Liver (tissue), 9 donors: Measurements from ENCODE around the gene APOBEC2. TPM values are rescaled to one million over a fixed set of nuclear protein-coding genes. Genes with fewer than 3 reads are reported as not detected.

Source experiments
- DNase-seq: peaks from one replicate; pipeline ENCODE4 v3.0.0-alpha.2; 2017; ENCODE audit warnings: low spot score
- H3K27ac ChIP-seq, 2 donors: one replicate each; pipeline ENCODE4 v1.7.0; 2013; ENCODE audit warnings: inconsistent platforms in 2 of 2, low read length in 2 of 2, control low read depth in 1 of 2, low read depth in 1 of 2, mild to moderate bottlenecking in 1 of 2
- H3K27me3 ChIP-seq, 4 donors: one replicate each; pipeline versions ENCODE4 v1.6.1 to v1.7.0; 2013; ENCODE audit warnings: low read length in 3 of 4, inconsistent platforms in 1 of 4, mild to moderate bottlenecking in 1 of 4, moderate library complexity in 1 of 4; ENCODE audit not compliant: control insufficient read depth in 4 of 4, insufficient read depth in 4 of 4
- H3K36me3 ChIP-seq, 4 donors: one replicate each; pipeline versions ENCODE4 v1.6.1 to v1.7.0; 2013; ENCODE audit warnings: low read length in 3 of 4, mild to moderate bottlenecking in 3 of 4, low read depth in 1 of 4, moderate library complexity in 1 of 4; ENCODE audit not compliant: control insufficient read depth in 4 of 4, insufficient read depth in 3 of 4
- H3K4me1 ChIP-seq, 4 donors: one replicate each; pipeline versions ENCODE4 v1.6.1 to v1.7.0; 2013; ENCODE audit warnings: low read length in 3 of 4, mild to moderate bottlenecking in 3 of 4, moderate library complexity in 1 of 4; ENCODE audit not compliant: control insufficient read depth in 4 of 4, insufficient read depth in 4 of 4
- H3K4me3 ChIP-seq, 3 donors: one replicate each; pipeline versions ENCODE4 v1.6.1 to v1.7.0; 2013; ENCODE audit warnings: low read length in 3 of 3, control low read depth in 1 of 3, low read depth in 1 of 3, mild to moderate bottlenecking in 1 of 3
- H3K9ac ChIP-seq, 2 donors: one replicate each; pipeline ENCODE4 v1.7.0; 2013; ENCODE audit warnings: low read length in 2 of 2, mild to moderate bottlenecking in 2 of 2, moderate library complexity in 2 of 2, control low read depth in 1 of 2, low read depth in 1 of 2
- H3K9me3 ChIP-seq, 4 donors: one replicate each; pipeline versions ENCODE4 v1.6.1 to v1.7.0; 2013; ENCODE audit warnings: low read length in 3 of 4; ENCODE audit not compliant: control insufficient read depth in 4 of 4
- EGR1 ChIP-seq, 2 donors: IDR thresholded peaks; 2 replicates each; pipeline ENCODE4 v1.6.1; 2016 to 2018; ENCODE audit warnings: antibody characterized with exemption in 2 of 2, low read depth in 2 of 2
- FOXA1 ChIP-seq: IDR thresholded peaks from 2 replicates; pipeline ENCODE4 v1.6.1; 2016; ENCODE audit warnings: antibody characterized with exemption
- FOXA2 ChIP-seq: IDR thresholded peaks from 2 replicates; pipeline ENCODE4 v1.6.1; 2016; ENCODE audit warnings: antibody characterized with exemption
- GABPA ChIP-seq, 2 donors: IDR thresholded peaks in 1 of 2; conservative IDR thresholded peaks in 1 of 2; 2 replicates each; pipeline ENCODE4 v1.6.1; 2016; ENCODE audit warnings: antibody characterized with exemption in 2 of 2, mild to moderate bottlenecking in 1 of 2, moderate library complexity in 1 of 2
- HNF4A ChIP-seq, 2 donors: conservative IDR thresholded peaks; 2 replicates each; pipeline ENCODE4 v1.6.1; 2016; ENCODE audit warnings: antibody characterized with exemption in 2 of 2, mild to moderate bottlenecking in 2 of 2
- HNF4G ChIP-seq: IDR thresholded peaks from 2 replicates; pipeline ENCODE4 v1.6.1; 2016; ENCODE audit warnings: antibody characterized with exemption
- JUND ChIP-seq, 2 donors: IDR thresholded peaks; 2 replicates each; pipeline ENCODE4 v1.6.1; 2016; ENCODE audit warnings: antibody characterized with exemption in 2 of 2
- NR2F2 ChIP-seq: IDR thresholded peaks from 2 replicates; pipeline ENCODE4 v1.6.1; 2016; ENCODE audit warnings: antibody characterized with exemption
- RXRA ChIP-seq, 2 donors: IDR thresholded peaks; 2 replicates each; pipeline ENCODE4 v1.6.1; 2017 to 2018; ENCODE audit warnings: antibody characterized with exemption in 2 of 2, mild to moderate bottlenecking in 1 of 2
- SP1 ChIP-seq: IDR thresholded peaks from 2 replicates; pipeline ENCODE4 v1.6.1; 2018; ENCODE audit warnings: antibody characterized with exemption, mild to moderate bottlenecking
- TAF1 ChIP-seq: conservative IDR thresholded peaks from 2 replicates; pipeline ENCODE4 v1.6.1; 2016; ENCODE audit warnings: antibody characterized with exemption, mild to moderate bottlenecking
- YY1 ChIP-seq: IDR thresholded peaks from 2 replicates; pipeline ENCODE4 v1.6.1; 2016; ENCODE audit warnings: antibody characterized with exemption, mild to moderate bottlenecking
- WGBS: extraction: QIAGEN DNeasy Blood & Tissue Kit; methylation state at CpG from one replicate; pipeline ENCODE4 v1.1.7; 2013; 5-methylcytosine and 5-hydroxymethylcytosine counted together
- polyA plus RNA-seq, 2 donors: library from polyadenylated mRNA; stranded (reverse) in 1 of 2; unstranded in 1 of 2; fragments of 200-250 nt in 1 of 2; fragments of >200 nt in 1 of 2; fragmentation: Nextera tagmentation in 1 of 2; extraction: Ambion mirVana in 1 of 2; gene quantifications; one replicate each; pipeline versions ENCODE4 v1.2.1 to v1.2.3, GENCODE V29; 2013 to 2015
- total RNA-seq, 2 donors: library from RNA; depleted of rRNA; stranded (reverse); fragments of >200 nt; gene quantifications; one replicate each; pipeline ENCODE4 v1.2.3, GENCODE V29; 2014
- TF ChIP-seq, protein P1 (sequence below): fragments of 150-350 bp; IDR thresholded peaks from 2 replicates; pipeline ENCODE4 v1.5.1; 2017; ENCODE audit warnings: improper control_type of control experiment, low read depth, low read length; ENCODE audit not compliant: missing input control
- TF ChIP-seq, protein P2 (sequence below): IDR thresholded peaks from 2 replicates; pipeline ENCODE4 v1.6.1; 2016; ENCODE audit warnings: antibody characterized with exemption
- TF ChIP-seq, protein P3 (sequence below): IDR thresholded peaks from 2 replicates; pipeline ENCODE4 v1.6.1; 2016; ENCODE audit warnings: antibody characterized with exemption
- donor health status: healthy.
- donor health status: healthy.
- donor health status: healthy.
- donor health status: healthy.
- donor health status: healthy.

APOBEC2 gene
- total and polyA plus RNA-seq, 4 donors, result 1.6 to 2.3 TPM; not detected in 2

DNA sequence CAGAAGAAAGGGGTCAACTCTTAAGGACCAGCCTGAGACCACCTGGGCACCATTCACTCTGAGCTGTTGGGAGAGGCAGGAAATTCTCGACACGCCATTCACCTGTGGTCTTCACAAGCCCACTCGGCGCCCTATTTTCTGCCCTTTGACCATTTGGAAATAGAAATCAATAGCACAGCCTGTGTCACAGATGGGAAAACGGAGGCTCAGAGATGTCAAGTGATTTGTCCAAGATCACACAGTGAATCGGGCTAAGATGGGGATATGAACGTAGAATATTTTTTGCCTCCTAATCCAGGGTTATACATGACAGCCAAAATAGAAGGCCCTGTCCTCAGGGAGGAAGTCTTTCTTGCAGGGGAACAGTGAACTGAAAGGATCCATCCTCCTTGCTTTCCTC is 3.0 kb upstream of the APOBEC2 start (continued):
- TF ChIP-seq EGR1 (IDR thresholded peaks at IDR 0.05; ENCODE audit: low read depth in 2 of 2) (no peak), NR2F2 (no peak)
- TF ChIP-seq, protein P1, sequence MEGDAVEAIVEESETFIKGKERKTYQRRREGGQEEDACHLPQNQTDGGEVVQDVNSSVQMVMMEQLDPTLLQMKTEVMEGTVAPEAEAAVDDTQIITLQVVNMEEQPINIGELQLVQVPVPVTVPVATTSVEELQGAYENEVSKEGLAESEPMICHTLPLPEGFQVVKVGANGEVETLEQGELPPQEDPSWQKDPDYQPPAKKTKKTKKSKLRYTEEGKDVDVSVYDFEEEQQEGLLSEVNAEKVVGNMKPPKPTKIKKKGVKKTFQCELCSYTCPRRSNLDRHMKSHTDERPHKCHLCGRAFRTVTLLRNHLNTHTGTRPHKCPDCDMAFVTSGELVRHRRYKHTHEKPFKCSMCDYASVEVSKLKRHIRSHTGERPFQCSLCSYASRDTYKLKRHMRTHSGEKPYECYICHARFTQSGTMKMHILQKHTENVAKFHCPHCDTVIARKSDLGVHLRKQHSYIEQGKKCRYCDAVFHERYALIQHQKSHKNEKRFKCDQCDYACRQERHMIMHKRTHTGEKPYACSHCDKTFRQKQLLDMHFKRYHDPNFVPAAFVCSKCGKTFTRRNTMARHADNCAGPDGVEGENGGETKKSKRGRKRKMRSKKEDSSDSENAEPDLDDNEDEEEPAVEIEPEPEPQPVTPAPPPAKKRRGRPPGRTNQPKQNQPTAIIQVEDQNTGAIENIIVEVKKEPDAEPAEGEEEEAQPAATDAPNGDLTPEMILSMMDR, result no peak

DNA sequence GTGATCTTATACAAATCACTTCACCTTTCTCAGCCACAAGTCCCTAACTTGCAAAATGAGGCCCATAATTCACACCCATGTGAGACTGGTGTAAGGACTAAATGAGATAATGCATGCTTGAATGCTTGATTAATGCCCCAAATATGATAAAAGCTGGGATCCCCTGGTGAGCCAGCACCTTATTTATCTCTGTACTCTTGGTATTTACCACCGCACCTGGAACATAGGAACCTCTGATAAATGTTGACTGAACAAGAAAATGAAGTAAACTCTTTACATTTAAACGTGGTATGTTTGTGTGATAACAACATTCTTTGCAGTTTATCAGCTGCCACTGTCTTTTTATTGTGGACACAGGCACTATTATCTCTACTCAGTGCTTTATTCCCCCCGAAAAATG is 2.5 kb upstream of the APOBEC2 start:
- Histone ChIP-seq H3K27ac (no peak overlapping the region), H3K9me3 (no peaks in the 10 kb centered on the region), H3K36me3 (peaks cover 0 to 1% (median 0%) of the 10 kb centered on the region in 4 donors), H3K9ac (no peak overlapping the region), H3K4me3 (no peak overlapping the region), H3K4me1 (peaks cover 6 to 18% (median 15%) of the 10 kb centered on the region in 4 donors), H3K27me3 (no peaks in the 10 kb centered on the region)
- TF ChIP-seq FOXA1 (no peak), GABPA (IDR thresholded peaks at IDR 0.05 in 1 of 2, conservative IDR thresholded peaks at IDR 0.05 in 1 of 2) (no peak), EGR1 (IDR thresholded peaks at IDR 0.05; ENCODE audit: low read depth in 2 of 2) (no peak), JUND (IDR thresholded peaks at IDR 0.05) (no peak), FOXA2 (no peak), YY1 (no peak), TAF1 (no peak), RXRA (IDR thresholded peaks at IDR 0.05) (no peak), NR2F2 (no peak), HNF4A (conservative IDR thresholded peaks at IDR 0.05) (no peak), SP1 (no peak)
- TF ChIP-seq, protein P2, sequence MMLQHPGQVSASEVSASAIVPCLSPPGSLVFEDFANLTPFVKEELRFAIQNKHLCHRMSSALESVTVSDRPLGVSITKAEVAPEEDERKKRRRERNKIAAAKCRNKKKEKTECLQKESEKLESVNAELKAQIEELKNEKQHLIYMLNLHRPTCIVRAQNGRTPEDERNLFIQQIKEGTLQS, result no peak
- TF ChIP-seq, protein P3, sequence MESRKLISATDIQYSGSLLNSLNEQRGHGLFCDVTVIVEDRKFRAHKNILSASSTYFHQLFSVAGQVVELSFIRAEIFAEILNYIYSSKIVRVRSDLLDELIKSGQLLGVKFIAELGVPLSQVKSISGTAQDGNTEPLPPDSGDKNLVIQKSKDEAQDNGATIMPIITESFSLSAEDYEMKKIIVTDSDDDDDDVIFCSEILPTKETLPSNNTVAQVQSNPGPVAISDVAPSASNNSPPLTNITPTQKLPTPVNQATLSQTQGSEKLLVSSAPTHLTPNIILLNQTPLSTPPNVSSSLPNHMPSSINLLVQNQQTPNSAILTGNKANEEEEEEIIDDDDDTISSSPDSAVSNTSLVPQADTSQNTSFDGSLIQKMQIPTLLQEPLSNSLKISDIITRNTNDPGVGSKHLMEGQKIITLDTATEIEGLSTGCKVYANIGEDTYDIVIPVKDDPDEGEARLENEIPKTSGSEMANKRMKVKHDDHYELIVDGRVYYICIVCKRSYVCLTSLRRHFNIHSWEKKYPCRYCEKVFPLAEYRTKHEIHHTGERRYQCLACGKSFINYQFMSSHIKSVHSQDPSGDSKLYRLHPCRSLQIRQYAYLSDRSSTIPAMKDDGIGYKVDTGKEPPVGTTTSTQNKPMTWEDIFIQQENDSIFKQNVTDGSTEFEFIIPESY, result no peak
- WGBS, result 82% methylated on average over 3 of the region's 3 CpGs
- no peak for DNase-seq

DNA sequence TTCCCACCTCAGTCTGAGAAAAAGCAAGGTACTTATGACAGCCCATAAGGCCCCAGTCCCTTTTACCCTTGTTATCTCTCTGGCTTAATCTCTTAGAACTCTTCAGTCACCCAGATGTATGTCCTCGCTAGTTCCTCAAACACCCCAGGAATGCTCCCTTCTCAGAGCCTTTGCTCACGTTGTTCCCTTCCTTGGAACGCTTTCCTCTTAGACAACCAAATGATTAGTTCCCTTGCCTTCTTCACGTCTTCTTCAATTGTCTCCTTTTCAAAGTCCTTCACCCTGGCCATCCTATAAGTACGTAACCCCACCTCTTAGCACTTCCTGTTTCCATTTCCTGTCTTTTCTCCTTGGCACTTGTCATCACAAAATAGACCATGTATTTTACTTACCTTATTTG is 1.1 kb upstream of the APOBEC2 start:
- Histone ChIP-seq H3K4me1 (peaks cover 0 to 4% (median 3%) of the 10 kb centered on the region in 4 donors), H3K4me3 (no peak overlapping the region), H3K9ac (no peak overlapping the region), H3K27me3 (no peaks in the 10 kb centered on the region), H3K27ac (no peak overlapping the region), H3K36me3 (peaks cover 0 to 2% (median 1%) of the 10 kb centered on the region in 4 donors), H3K9me3 (no peaks in the 10 kb centered on the region)
- 80% methylated on average over 5 of the region's 5 CpGs for WGBS
- no peak for DNase-seq
- TF ChIP-seq FOXA1 (no peak), NR2F2 (no peak), SP1 (no peak), YY1 (no peak), HNF4A (conservative IDR thresholded peaks at IDR 0.05) (no peak), JUND (IDR thresholded peaks at IDR 0.05) (no peak), EGR1 (IDR thresholded peaks at IDR 0.05; ENCODE audit: low read depth in 2 of 2) (no peak), HNF4G (no peak), RXRA (IDR thresholded peaks at IDR 0.05) (no peak)
- TF ChIP-seq, protein P3, result no peak
- TF ChIP-seq, protein P1, result no peak
- TF ChIP-seq, protein P2, result no peak
